AG04450 (cell line): ENCODE data around the gene FTSJ3. TPM values are rescaled to one million over a fixed set of nuclear protein-coding genes. Genes with fewer than 3 reads are reported as not detected.

Source experiments
- CTCF ChIA-PET: fragments of 300-600, 350-600 bp; formaldehyde crosslinking; extraction: SDS; loops from one replicate; lab custom pipeline; 2022; ENCODE audit warnings: antibody characterized with exemption, inconsistent platforms; lab: Charles Lee
- POLR2A ChIA-PET: fragments of 350-600 bp; formaldehyde crosslinking; extraction: SDS; loops from one replicate; lab custom pipeline; 2021; ENCODE audit warnings: antibody characterized with exemption, inconsistent platforms; lab: Yijun Ruan, JAX
- DNase-seq: peaks from one replicate; pipeline ENCODE4 v3.0.0-alpha.2; 2011; ENCODE audit warnings: low read depth, low spot score
- H3K27ac ChIP-seq: one replicate; pipeline ENCODE4 v1.5.1; 2012; ENCODE audit warnings: low read depth, low read length, control low read depth
- H3K27me3 ChIP-seq: one replicate; pipeline ENCODE4 v1.6.0; 2012; ENCODE audit warnings: low read length; ENCODE audit not compliant: control insufficient read depth, insufficient read depth
- H3K4me3 ChIP-seq: 2 replicates; pipeline ENCODE4 v1.5.1; 2011; ENCODE audit warnings: mild to moderate bottlenecking, low read depth, low read length, control low read depth
- H3K9me3 ChIP-seq: 2 replicates; pipeline ENCODE4 v1.5.1; 2012; ENCODE audit warnings: low read length; ENCODE audit not compliant: control insufficient read depth, insufficient read depth
- polyA plus RNA-seq: library from polyadenylated mRNA; depleted of rRNA; stranded (reverse); fragments of >200 nt; gene quantifications from 2 replicates; pipeline ENCODE4 v1.2.3, GENCODE V29; 2011
- TF ChIP-seq, protein P1 (sequence below): IDR thresholded peaks from 2 replicates; pipeline ENCODE4 v1.5.1; 2011; ENCODE audit warnings: low read depth, low read length, control low read depth, inconsistent platforms

The FTSJ3 gene
- polyA plus RNA-seq, 1 experiment: 58.4 TPM

DNA sequence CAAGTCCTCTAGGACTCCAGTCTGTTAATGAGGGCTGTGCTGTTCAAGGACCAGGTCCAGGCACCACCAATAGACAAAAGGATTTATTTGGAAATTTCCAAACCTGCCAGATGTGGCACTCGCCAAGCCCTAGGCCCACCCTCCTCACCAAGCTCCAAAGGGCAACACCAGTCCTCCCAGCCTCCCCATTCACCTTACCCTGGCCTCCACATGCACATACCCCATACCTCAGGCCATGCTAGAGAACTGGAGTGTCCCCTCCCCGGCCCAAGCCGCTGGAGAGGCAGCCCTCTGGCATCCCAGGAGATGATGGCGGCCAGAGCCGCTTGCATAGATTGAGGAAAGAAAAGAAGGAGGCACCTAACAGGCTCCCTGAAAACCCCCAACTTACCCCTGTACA, 4.6 kb upstream of the FTSJ3 start:
- ChIA-PET CTCF (no interaction called here), POLR2A (interaction anchor here (1.4 kb wide), 1 partner anchor 9 kb away, joined by 4 read pairs; no protein-coding TSS in a partner anchor)
- DNase-seq: no peak
- TF ChIP-seq, protein P1, sequence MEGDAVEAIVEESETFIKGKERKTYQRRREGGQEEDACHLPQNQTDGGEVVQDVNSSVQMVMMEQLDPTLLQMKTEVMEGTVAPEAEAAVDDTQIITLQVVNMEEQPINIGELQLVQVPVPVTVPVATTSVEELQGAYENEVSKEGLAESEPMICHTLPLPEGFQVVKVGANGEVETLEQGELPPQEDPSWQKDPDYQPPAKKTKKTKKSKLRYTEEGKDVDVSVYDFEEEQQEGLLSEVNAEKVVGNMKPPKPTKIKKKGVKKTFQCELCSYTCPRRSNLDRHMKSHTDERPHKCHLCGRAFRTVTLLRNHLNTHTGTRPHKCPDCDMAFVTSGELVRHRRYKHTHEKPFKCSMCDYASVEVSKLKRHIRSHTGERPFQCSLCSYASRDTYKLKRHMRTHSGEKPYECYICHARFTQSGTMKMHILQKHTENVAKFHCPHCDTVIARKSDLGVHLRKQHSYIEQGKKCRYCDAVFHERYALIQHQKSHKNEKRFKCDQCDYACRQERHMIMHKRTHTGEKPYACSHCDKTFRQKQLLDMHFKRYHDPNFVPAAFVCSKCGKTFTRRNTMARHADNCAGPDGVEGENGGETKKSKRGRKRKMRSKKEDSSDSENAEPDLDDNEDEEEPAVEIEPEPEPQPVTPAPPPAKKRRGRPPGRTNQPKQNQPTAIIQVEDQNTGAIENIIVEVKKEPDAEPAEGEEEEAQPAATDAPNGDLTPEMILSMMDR: no peak
- H3K9me3 ChIP-seq: no peaks in the 10 kb centered on the region; the same call in 1 of the 2 replicates
- H3K27ac ChIP-seq: no peak overlapping the region
- H3K4me3 ChIP-seq: no peak overlapping the region
- no peaks in the 10 kb centered on the region for H3K27me3 ChIP-seq

DNA sequence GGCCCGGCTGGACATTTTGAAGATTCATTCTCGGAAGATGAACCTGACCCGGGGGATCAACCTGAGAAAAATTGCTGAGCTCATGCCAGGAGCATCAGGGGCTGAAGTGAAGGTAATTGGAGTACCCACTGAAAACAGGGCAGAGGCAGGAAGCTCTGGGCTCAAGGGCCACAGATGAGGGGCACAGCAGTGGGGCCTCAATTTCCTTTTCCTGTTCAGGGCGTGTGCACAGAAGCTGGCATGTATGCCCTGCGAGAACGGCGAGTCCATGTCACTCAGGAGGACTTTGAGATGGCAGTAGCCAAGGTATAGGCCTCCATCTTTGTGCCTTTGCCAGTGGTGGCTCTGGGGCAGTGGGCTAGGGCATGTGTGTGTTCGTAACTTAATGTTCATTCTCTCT, 4.0 kb upstream of the FTSJ3 start:
- Histone ChIP-seq H3K27ac (no peak overlapping the region), H3K27me3 (no peaks in the 10 kb centered on the region), H3K9me3 (no peaks in the 10 kb centered on the region; the same call in 1 of the 2 replicates), H3K4me3 (no peak overlapping the region)
- DNase-seq: no peak
- ChIA-PET CTCF (no interaction called here), POLR2A (interaction anchor here (1.4 kb wide), 1 partner anchor 10 kb away, joined by 4 read pairs; no protein-coding TSS in a partner anchor)
- TF ChIP-seq, protein P1: no peak

DNA sequence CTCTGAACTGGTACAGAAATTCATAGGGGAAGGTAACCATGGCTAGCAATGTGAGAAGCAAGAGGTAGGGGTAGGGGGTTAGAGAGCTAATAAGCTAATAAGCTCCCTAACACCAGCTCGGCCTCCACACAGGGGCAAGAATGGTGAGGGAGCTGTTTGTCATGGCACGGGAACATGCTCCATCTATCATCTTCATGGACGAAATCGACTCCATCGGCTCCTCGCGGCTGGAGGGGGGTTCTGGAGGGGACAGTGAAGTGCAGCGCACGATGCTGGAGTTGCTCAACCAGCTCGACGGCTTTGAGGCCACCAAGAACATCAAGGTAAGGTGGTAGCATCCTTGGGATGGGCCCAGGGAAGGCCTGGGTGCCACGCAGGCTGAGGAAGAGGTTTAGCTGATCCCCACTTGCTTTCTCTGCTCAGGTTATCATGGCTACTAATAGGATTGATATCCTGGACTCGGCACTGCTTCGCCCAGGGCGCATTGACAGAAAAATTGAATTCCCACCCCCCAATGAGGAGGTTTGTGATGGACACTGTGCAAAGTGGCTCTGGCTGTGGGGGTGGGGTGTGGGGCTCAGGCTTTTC, 3.5 kb upstream of the FTSJ3 start:
- TF ChIP-seq, protein P1: no peak
- CTCF ChIA-PET: interaction anchor here (0.6 kb wide), 1 partner anchor 33 kb away, joined by 3 read pairs; no protein-coding TSS in a partner anchor
- Histone ChIP-seq H3K4me3 (no peak overlapping the region), H3K9me3 (no peaks in the 10 kb centered on the region; the same call in 1 of the 2 replicates), H3K27me3 (no peaks in the 10 kb centered on the region), H3K27ac (no peak overlapping the region)
- POLR2A ChIA-PET: interaction anchor here (1.4 kb wide), 1 partner anchor 10 kb away, joined by 4 read pairs; no protein-coding TSS in a partner anchor
- DNase-seq: no peak

DNA sequence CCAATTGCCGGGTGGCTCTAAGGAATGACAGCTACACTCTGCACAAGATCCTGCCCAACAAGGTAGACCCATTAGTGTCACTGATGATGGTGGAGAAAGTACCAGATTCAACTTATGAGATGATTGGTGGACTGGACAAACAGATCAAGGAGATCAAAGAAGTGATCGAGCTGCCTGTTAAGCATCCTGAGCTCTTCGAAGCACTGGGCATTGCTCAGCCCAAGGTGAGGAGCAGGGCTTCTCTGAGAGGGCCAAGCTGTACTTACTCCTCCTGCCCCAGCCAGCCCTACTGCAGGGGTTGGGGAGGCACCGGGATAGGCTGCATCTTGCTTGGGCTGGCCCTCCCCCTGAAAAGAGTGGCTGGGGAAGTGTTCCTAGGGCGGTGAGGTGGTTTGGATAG, 2.8 kb upstream of the FTSJ3 start:
- POLR2A ChIA-PET: interaction anchor here (0.9 kb wide), 1 partner anchor 56 kb away, joined by 3 read pairs; the partner anchor contains the start of genes CCDC47 and DDX42
- CTCF ChIA-PET: interaction anchor here (0.6 kb wide), 1 partner anchor 33 kb away, joined by 3 read pairs; no protein-coding TSS in a partner anchor

More for the DNA sequence above, 2.8 kb upstream of the FTSJ3 start:
- H3K9me3 ChIP-seq: no peaks in the 10 kb centered on the region; the same call in 1 of the 2 replicates
- no peak for DNase-seq
- no peak overlapping the region for H3K27ac ChIP-seq
- no peaks in the 10 kb centered on the region for H3K27me3 ChIP-seq
- TF ChIP-seq, protein P1: no peak
- no peak overlapping the region for H3K4me3 ChIP-seq
